Erythroblast (primary cell): ENCODE results near the gene DUSP14.

Experiments used
- GATA1 ChIP-seq: IDR thresholded peaks from 2 replicates; pipeline ENCODE4 v1.6.1; 2011; ENCODE audit warnings: low read depth, mild to moderate bottlenecking, control low read depth, low read length, moderate library complexity
- POLR2A ChIP-seq: IDR thresholded peaks from 2 replicates; pipeline ENCODE4 v1.6.1; 2011; ENCODE audit warnings: mild to moderate bottlenecking, low read length

DNA sequence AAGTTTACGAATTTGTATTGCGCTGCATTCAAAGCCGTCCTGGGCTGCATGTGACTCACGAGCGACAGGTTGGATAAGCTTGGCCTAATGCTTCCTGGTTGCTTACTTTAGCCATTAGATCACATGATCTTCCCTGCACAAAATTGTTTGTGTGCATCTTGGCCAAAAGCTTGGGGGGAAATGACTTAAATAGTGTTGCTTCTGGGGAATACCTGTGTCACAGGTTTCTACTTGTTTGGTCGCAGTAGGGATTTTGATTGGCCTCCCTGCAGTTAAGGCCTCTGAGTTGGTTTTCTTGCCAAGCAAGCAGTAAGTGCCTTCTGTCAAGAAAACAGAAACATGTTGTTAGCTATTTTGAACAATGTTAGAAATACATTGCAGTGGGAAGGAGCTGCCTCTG, 39.6 kb upstream of the DUSP14 start:
- TF ChIP-seq POLR2A (no peak), GATA1 (no peak)
